ENCODE data around the gene CHL1.
"Not testable (repeated sequence)": the region's sequence is repeated elsewhere in the genome, so short reads cannot be mapped to it uniquely, and the experiment has no call there.

CHL1 gene

DNA sequence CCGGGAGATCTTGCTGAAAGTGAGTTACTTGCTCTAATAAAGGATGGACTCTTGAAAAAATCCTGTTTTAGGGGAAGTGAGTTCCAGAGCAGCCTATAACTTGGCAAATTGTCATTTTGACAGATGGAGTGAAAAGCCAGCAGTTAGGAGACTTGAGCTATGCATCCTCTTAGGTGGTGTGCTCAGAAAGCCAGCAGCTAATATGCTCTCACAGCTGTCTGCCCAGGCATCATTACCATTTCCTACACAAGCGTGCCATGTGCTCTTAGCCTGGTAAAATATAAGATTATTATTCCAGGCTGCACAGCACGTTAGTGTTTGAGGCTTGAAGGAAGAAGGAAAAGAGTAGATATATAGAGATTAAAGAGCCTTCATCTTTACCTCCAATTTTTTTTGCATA lies 151.0 kb downstream of the CHL1 start:
- DNase-seq: no peak

DNA sequence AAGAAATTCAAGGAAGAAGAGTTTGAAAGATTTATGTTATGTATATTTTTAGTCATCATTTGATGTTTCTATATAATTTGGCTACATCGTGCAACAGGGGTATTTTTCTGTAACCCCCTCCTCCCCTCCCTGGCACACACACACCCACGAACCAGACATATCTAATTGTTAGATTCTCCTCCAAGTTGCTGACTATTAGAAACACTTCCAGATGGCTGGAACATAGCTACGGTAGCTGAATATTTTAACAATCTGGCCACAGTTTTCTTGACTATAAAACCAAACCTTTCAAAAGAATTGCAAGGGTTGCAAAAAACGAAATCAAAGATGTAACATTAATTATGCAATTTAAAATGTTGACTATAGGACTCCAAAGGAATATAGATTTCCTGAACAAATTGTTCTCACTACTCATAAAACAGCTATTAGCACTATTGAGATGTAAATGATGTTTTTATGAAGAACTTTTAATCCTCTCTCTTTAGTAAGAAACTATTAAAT lies 154.4 kb downstream of the CHL1 start:
- no peak for DNase-seq

DNA sequence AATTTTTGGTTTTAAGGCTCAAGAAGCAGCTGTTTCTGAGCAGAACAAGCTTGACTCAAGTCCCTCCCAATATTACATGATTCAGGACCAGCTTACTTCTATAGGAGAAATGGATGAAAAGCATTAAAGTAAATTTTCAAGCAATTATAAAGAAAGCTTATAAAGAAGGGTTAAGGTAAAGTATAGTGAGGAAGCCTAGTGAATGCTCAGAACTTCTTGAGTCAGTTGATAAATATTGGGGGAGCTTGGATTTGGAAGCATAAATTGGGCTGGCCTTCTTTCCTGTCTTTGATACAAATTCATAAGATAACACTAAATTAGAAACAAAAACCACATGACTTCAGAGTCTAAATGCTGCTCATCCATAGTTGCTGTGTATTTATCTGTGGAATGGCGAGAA lies 156.0 kb downstream of the CHL1 start:
- no peak for DNase-seq

DNA sequence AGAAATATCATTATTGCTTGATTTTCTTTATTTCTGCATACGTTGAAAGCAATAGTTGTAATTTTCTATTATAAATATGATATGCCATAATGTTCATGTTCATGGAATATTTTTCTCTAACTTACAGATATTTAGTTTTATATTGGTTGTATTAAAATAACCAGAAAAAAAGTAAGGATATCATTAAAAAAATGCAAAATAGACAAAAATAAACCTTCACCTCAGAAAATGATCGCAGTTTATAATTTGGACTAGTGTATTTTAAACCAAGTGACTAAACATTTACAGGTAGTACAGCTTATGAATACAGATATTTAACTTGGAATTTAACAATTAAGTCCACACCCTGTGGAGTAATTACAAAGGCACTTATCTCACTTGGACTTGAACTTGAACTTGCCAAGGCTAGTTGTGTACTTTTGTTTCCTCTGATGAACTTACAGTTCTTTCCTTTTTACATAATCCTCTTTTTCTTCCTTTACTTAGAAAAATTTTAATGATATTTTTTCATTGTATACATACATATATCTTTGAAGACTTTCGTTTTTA lies 156.7 kb downstream of the CHL1 start:
- DNase-seq: no peak

DNA sequence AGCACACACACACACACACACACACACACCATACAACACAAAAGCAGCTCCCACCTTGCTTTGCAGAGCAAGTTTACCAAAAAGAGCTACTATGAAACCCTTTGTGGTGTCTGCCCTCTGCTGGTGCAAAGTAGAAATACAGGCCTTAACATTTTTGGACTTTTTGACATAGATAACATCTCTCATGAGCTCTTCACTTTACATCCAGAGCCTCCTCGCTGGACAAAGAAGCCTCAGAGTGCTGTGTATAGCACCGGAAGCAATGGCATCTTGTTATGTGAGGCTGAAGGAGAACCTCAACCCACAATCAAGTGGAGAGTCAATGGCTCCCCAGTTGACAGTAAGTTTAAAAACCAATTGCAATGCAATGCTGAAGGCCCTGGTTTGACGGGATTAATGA lies 157.9 kb downstream of the CHL1 start:
- DNase-seq: peak; percentile 27

DNA sequence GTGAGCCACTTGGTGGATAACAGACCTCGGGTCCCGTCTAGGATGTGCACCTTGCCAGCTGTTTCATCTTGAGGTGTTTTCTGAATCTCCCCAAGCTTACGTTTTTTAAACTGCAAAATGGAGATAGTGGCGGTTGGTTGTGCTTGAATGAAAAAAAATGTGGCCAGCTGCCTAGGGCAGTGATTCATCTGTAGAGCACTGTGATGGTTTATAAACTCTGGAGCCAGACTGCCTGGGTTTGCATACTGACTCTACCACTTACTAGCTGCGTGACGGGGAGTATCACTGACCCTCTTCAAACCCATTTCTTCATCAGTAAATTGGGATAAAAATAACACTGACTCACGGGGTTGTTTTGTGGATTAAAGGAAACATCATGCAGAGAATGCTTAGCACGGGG lies 159.1 kb downstream of the CHL1 start:
- DNase-seq: no peak

DNA sequence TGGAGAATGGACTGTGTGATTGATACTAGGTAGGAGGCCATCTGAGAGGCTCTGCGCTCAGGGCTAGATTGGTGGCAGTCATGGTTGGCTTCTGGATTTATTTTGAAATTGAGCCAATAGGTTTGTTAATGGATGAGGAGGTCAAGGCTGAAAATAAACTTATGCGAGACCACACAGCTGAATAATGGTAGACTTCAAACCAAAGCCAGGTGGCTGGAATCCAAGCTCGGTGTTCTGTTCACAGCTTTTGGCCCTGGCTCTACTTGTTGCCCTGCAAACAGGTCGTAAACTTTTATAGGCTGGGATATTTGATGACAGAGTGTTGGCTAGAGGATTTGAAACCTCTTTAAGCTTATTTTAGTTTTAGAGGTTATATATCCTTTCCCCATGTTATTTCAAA lies 160.4 kb downstream of the CHL1 start:
- DNase-seq: no peak

DNA sequence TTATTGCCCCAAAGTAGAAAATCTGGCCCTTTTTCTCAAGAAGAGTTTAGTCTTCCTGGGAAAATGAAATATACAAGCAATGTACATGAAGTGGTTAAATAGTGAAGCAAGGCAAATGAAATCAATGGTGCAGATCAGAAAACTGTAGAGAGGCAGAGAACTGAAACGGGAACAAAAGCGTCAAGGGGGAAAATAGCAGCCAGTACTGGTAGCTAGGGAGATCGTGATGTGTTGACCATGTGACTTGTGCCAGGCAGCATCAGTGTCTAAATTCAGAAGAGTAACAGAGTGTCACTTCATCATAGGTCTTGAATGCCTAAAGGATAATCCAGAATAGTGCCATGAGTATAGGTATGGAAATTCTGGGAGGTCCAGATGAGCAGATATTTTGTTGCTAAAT lies 163.1 kb downstream of the CHL1 start:
- no peak for DNase-seq

DNA sequence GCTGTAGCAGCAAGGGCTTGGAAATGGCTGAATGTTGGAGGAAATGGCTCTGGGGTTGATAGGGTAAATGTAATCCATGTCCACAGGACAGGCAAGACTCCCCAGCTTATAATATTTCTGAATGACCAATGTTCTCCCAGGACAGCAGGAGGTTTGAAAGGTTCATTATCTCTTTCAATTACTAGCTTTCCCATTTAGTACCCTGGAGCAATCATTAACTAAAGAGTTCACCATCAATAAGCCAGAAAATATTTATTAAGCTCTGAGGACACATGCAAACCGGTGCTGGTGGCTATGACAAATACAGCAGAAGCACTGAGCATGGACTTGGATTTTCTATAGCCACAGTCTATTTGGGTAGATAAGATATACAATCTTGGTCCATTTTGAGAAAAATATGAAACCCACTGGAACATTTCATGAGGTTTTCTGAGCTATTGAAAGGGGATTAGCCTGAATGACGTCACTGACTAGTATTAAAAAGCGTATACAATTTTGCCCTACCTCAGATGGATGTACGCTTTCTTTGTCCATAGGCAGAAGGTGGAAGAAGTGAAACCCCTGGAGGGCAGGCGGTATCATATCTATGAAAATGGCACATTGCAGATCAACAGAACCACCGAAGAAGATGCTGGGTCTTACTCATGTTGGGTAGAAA lies 166.2 kb downstream of the CHL1 start:
- DNase-seq: no peak

DNA sequence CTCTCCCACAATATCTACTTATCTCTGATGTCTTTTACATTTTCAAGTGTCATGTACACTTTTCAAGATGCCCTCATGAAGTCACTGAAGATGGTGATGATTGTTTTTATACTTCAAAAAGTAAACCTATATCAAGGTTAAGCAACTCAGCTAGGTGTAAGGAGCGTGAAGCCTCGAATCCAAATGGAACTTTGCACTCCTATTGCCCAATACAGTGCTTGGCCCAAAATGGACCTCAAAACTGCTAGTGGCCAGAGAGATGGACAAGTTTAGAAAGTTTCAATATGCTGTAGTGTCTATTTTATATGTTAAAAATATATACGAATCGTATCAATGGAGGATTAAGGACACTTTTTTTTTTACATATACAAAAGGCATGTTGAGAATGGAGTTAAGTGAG lies 167.7 kb downstream of the CHL1 start:
- no peak for DNase-seq

DNA sequence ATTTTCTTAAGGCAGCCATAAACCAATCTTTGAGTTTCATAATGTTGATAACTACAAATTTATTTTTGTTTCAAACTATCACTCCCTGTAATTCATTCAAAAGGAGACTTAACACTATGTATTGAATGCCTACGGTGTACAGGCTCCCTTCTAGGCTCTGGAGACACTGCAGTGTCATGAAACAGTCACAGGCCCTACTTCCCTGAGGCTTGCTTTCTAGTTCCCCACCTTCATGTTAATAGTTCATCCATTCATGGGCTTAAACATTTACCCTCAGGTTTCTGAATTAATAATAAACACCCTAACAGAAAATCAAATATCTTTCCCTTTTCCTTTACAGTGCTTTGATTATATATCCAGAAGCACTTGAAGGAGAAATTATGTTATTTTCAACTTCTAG lies 168.7 kb downstream of the CHL1 start:
- DNase-seq: no peak

DNA sequence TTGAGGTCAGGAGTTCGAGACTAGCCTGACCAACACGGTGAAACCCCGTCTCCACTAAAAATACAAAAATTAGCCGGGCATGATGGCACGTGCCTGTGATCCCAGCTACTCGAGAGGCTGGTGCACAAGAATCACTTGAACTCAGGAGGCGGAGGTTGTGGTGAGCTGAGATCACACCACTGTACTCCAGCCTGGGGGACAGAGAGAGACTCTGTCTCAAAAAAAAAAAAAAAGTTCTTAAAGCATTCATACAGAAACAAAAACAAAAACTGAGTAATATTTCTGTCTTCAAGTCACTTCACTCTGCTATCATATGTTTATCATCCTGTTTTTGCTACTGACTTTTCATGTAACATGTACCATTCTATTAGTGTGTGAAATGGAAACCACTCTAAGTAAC lies 169.7 kb downstream of the CHL1 start:
- DNase-seq: not testable (repeated sequence)

DNA sequence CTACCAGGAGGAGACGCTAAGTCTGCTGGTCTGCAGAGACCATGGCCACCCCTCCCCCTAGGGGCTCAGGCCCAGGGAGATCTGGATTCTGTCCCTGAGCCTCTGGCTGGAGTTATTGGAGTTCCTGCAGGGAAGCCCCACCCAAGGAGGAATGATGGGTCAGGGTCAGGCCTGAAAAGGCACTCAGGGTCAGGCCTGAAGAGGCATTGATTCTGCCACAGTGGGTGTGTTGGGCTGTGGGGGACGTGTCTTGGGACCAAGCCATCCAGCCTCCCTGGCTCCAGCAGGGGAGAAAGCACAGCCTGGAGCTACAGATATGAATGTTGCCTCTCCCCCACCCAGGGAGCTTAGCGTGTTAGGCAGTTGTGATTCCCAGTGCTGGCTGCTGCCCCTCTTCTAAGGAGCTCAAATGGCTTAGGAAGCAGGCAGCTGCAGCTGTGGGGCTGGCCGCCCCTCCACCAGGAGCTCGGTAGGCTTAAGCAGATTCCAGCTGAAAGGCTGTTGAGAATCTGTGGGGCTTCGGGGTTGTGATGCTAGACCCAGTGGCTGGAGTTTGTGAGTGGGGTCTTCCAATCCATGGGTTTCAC lies 176.7 kb downstream of the CHL1 start:
- no peak for DNase-seq

DNA sequence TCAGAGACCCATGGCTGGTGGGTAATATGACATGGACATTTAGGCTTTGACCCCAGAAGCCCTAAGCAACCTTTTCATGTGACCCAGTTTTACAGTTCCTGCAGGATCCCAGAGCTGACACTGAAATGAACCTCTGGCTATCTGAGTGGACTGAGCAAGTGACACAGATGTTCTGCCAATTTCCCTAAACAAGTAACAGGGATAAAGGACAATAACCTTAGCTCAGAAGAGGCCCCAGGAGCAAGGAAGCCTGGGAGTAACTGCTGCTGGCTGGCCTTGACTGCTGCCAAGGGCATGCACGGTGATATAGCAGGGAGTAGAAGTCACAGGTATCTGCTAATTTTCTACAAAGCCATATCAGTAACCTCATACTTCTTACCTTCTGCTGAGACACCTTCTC lies 177.9 kb downstream of the CHL1 start:
- no peak for DNase-seq

DNA sequence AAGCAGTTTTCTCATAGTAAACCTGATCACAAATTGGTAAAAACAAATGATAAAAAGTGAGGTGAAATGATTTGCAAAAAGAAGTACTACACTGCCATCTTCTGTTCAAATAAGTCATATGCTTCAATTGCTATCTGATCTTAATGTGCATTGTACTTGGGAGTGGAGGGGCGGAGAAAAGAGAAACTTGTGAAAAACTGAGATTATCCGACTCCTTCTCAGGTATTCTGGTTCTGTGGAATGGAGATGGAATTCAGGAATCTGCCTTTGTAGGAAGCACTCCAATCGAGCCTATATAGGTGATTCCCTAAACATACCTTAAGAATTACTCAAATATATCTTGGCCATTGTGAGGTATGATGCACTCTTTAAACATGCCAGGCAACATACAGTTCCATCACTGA lies 180.6 kb downstream of the CHL1 start:
- peak; percentile 21 for DNase-seq

DNA sequence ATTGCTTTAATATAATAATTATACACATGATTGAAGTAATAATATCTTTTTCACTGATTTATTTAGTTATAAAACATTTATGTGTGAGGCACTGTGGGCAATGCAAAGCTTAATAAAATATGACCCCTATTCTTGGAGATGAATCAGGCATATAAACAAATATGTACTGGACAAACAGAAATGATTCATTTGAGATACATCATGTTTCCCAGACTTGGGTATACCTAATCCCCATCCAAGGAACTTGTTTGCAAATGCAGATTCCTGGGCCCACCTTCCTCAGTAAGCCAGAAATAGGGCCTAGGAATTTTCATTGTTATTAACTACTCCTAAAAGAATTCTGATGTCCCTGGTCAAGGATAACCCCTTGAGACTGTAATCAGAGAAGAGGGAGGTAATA lies 184.2 kb downstream of the CHL1 start:
- no peak for DNase-seq

DNA sequence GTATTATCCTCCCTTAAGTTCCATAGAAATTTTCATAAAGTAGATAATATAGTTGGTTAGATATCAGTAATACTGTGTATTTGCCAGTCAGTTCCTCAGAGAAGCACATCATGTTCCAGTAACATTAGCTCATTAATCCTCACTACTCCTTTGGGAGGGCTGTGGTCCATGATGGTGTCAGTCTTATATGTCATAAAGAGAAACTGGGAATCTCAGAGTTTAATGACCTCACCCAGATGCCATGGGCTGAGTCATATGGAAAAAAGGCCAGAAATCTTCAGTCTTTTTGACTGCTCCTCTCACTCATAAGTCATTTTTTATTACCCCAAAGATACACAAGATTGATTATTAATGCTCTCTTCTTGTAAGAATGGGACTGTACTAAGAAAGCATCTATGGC lies 188.6 kb downstream of the CHL1 start:
- no peak for DNase-seq

DNA sequence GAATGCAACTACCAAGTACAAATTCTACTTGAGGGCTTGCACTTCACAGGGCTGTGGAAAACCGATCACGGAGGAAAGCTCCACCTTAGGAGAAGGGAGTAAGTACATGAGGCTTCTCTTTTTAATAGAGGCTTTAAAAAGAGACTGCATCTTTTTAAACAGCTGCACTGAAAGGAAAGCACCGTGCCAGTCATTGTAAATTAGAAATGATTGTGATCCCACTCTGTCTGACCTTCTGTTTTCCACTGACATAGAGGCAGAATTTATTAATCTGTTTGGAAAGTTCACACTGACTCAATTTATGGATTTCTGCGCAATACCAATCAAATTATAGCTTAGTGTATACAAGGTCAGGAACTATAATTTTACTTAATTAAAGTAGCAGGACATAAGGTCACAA lies 198.2 kb downstream of the CHL1 start:
- no peak for DNase-seq

DNA sequence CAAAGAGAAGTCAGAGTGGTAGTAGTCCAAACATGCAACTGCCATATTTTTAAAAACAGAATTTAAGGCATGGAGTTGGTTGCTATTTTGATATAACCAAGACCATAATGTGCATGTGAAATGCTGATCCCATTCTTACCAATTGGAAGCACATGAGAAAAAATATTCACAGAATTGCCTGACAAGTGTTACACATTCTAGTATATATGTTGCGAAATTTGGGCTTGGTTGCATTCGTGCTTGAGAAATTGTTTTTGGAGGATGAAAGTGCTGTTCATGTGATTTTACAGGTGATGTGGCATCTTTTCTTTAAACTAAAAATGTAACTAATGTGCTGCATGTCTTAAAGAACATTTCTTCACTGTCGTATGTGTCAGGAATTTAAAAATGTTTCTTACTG lies 199.7 kb downstream of the CHL1 start:
- no peak for DNase-seq

DNA sequence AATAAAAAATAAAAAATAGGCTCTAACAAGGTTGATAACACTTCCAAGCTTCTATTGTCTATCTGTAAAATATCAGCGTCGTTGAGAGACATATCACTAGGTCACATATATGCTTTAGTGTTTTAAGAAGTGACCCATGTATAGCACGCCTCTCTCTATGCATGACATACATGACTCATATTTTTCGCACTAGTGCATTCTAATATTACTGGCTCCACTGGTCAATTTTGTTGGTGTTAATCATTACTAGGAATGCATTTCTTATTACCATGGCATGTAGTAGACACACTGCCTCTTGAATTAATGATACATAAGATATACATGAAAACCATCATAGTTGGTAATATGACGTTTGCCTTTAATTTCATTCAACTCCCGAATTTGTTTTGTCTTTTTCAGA lies 203.1 kb downstream of the CHL1 start:
- no peak for DNase-seq

DNA sequence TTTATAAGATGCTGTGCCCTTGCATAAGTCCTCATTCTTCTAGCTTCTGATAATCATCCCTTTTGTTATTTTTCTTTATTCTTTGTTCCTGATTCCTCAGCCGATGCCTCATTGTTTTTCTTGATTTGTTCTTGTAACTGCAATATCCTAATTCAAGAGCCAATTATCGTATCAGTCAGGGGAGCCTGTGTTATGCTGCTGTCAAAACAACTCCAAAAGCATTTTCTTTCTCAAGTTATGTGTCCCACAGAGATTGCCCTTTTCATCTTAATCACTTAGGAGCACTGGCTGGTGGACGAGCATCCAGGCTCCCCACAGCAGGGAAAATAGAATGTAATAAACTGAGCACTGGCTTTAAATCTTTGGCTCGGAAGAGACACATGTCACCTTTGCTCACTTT lies 207.3 kb downstream of the CHL1 start:
- no peak for DNase-seq

DNA sequence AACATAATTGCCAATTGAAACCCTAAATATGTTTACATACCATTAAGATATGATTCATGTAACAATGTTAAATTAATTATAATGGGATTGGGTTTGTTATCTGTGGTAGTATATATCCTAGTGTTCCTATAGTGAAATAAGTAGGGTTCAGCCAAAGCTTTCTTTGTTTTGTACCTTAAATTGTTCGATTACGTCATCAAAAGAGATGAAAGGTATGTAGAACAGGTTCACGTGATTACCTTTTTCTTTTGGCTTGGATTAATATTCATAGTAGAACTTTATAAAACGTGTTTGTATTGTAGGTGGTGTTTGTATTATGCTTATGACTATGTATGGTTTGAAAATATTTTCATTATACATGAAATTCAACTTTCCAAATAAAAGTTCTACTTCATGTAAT lies 212.4 kb downstream of the CHL1 start:
- DNase-seq: no peak

DNA sequence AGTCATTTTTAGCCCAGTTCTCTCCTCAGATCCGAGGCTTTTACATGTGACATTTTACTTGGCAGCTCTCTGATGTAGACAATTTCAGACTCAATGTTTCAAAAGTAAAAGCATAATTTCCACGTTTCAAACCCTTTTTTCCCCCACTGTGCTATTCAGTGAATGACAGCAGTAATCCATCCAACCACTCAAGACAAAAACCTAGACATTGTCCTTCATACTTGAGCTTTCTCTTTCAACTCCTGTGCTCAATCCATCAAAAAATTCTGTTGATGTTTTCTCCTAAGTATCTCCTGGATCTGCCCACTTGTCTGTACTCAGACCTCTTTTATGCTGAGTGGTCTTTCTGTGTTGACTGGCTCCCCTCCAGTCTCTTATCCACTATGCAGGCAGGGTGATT lies 214.7 kb downstream of the CHL1 start:
- DNase-seq: no peak

DNA sequence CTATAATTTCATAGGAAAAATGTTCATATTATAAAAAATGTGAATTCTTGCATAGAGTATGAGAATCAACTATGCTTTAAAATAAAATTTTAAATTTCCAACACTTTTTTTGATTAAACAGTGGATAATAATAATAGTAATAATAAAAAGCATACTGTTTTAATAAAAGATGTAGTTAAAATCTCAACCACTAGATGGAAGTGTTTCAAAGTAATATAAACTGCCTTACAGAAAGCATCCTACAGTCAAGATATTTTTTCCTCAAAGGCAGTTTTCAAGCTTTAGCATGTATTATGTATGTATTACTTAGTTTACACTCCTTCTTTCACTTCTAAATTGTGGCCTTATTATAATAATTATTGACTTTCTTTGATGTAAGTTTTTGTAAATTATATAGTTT lies 217.5 kb downstream of the CHL1 start:
- no peak for DNase-seq
